HuH-7.5 (cell line): ENCODE results near the gene KCNF1.

Experiments
- DNase-seq: peaks from one replicate; pipeline ENCODE4 v3.0.0; 2011; ENCODE audit warnings: low spot score

The KCNF1 gene

DNA sequence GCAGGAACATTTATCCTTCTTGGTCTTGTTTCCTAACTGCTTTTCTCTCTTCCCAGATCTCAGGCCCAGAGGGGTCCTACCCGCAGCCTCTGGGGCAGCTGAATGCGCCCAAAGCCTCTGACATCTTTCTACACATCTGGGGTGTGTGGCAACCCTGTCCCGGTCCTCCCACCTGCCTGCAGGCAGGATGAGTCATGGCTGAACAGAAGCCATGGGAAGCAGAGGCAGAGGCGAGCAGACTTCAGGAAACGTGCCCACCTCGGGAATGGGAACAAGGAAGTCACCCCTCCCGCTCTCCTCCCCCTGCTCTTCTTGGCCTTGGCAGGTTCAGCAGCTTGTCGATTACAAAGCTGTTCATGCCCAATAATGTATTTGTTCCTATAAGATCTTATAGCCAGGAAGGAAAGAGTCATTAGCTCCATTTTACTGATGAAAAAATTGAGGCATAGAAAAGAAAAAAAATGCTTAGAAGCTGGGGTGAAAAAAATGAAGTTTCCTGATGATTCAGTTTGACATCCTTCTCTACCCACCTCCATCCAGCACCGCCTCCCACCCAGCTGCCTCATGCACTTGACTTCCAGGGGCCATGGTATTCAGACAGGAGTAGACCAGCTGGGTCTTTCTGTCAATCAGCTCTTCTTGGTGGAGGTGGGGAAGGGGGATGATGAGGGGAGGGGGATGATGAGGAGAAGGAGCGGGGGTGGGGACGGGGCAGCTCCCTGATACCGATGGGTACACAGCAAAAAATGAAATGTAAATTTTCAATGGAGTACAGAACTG lies 10.4 kb upstream of the KCNF1 start:
- DNase-seq: no peak

DNA sequence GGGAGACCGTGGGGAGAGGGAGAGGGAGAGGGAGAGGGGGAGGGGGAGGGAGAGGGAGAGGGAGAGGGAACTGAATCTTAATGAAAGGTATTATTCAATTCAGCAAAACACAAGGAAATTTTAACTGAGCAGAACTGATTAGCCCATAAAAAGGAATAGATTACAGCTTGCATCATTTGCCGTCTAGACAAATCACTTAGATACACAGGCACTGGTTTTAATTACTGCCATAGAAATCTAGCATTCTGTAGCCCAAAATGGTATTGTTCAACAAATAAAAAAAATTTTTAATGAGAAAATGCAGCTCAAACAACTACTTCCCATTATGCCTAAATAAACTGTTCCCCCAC lies 7.9 kb upstream of the KCNF1 start:
- DNase-seq: no peak

DNA sequence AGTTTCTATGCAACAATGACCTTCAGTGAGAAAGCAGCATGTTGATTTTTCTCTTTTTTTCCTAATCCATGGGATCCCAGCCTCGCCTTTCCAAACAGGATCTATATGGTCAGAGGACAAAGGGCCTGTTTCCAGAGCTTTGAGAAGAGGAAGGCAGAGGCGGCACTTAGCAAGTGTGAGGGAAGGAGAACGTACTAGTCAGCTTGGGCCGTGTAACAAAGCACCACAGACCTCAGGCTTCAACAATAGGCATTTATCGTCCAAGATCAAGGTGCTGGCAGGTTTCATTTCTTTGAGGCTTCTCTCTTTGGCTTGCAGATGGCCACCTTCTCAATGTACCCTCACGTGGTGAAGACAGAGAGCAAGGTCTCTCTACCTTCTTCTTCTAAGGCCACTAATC lies 7.3 kb upstream of the KCNF1 start:
- DNase-seq: no peak

DNA sequence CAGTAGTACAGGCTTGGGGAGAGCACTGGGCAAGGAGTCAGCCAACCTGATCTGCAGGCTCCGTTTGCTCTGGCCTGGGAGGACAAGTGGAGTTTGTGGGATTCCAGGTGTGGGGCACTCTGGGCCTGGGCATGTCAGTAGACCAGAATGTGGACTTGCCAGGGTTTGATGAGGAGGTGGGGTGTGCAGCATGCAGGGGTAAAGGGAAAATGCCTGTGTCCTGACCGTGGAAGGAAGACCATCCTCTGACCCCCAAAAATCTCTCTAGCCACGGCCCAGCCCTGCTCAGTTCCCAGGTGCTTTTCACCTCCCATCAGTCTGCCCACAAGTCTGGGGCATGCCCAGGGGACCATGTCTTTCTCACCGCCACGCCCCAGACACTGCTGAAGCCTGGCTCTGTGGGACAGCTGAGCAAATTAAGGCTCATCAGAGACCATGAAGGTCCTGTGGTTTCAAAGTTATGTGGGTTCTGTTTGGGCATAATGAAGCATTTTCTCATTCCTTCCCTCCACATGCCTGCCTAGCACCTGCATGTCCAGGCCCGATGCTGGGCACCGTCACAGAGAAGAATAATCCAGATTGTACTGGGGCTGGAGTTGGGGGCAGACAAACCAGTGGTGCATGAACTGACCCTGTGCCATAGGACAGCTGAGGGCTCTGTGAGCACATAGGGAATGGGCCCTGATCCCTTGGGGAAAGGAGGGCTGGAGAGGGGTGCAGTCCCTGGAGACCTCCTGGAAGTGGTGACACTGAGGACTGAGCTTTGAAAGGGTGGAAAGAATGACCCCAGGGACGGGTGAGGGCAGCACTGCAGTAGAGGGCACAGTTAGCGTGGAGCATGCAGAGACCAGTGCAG lies 6.5 kb upstream of the KCNF1 start:
- no peak for DNase-seq

DNA sequence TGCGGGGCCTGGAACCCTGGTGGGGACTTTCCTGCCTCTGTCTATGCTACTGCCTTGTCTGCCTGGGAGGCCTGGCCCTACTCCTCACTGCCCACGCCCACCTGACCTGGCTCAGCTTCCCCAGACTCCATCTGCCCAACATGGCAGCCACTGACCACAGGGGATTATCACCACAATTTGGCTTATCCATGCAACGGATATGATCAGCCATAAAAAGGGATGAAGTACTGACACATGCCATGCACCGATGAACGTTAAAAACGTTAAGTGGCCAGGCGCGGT lies 5.9 kb upstream of the KCNF1 start:
- DNase-seq: no peak

DNA sequence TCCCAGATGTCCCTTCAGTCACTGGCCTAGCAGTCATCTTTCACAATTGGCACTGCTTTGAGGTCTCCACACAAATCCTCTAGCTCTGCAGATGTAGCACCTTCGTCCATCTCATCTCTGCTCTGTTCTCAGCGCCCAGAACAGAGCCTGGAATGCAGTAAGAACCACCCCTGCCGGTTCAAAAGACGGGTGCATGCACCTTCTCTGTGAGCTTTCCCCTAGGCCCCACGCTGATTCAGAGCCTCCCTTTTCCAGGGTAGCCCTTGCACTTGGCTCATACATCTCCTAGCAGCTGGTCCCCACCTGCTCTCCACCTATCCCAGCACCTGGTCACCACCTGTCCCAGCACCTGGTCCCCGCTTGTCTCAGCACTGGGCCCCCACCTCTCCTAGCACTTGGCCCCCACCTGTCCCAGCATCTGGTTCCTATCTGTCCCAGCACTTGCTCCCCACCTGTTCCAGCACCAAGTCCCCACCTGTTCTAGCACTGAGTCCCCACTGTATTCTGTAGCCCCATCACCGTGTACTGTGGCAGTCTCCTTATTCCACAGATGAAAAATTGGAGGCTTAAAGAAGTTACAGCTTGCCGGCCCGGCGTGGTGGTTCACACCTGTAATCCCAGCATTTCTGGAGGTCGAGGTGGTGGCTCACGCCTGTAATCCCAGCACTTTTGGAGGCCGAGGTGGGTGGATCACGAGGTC lies 4.7 kb upstream of the KCNF1 start:
- DNase-seq: no peak

DNA sequence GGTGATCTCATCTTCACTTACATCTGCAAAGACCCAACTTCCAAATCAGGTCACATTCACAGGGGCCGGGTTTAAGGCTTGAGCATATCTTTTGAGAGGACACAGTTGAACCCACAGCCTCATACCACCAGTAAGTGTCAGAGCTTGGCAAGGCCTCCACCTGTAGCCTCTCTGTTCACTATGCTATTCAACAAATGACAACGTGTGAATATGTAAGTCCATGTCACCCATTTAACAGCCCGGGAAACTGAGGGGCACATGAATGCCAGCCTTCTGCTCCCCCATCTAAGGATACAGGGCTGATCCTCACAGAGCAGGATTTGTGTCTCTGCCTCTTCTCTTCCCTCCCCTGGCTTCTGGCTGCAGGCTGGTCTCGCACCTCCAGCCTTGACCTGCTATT lies 3.5 kb upstream of the KCNF1 start:
- no peak for DNase-seq

DNA sequence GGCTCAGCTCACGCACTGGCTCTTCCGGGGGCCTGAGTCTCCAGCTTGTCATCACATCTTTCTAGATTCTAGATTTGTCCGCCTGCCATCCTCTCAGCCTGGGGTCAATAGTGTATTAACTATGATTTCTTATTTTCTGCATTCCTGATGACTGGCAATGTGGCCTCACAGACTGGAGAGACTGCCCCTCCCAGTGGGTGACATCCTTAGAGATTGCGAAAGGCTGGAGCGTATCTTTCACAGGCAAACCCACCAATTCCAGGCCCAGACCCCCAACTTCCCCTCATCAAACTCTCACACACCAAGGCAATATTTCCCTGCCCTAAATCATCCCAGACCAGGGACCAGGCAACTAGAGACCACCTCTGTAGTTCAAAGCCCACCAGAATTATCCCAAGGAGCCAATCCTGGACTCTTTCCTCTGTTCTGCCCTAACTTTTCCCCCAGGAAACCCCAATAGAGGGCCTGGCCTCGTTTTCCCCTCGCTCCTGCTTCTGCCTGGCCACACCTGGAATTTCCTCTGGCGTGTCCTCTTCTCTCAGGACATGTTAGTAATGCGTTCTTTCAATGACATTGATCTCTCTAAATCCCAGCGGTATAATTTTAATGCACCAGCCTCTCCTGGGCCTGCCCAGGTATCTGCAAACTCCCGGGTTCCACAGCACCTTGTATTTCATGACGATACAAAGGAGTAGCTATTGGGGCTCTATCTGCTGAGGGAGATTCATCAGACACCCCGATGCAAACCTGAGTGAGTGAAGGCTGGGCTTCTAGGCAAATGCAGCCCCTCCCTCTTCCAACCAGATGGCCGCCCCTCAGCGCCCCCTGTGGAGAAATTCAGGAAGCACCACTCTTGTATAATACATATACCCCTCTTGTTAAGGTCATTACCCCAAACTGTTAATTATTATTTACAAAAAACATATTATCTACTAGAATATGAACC lies 2.4 kb upstream of the KCNF1 start:
- DNase-seq: no peak

DNA sequence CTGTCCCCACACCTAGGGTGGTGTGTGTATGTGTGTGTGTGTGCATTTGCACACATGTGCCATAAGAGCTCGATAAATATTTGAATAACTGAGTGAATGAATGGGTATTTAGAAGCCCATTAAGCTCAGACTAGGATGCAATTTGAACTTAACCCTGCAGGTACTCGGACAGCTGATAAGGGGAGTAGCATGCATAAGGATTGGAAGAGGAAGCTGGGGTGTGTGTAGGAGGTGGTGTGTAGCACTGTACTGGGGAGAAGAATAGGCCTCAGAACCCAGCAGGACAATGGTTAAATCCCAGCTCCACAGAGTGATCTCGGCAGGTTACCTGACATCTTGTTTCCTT lies 1.8 kb upstream of the KCNF1 start:
- DNase-seq: no peak

DNA sequence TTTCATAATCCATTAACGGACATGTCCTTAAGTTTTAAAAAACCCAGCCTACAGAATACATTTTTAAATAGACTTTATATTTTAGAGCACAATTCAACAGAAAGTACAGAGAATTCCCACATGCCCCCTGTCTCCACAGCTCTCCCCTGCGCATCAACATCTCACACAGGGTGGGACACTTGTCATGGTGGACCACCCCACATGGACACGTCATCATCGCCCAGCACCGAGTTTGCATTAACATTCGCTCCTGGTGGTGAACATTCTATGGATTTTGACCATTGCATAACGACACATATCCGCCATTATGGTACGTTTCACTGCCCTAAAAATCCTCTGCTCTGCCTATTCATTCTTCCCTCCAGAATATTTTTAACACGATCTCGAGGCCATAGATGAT lies 1.1 kb upstream of the KCNF1 start:
- no peak for DNase-seq

DNA sequence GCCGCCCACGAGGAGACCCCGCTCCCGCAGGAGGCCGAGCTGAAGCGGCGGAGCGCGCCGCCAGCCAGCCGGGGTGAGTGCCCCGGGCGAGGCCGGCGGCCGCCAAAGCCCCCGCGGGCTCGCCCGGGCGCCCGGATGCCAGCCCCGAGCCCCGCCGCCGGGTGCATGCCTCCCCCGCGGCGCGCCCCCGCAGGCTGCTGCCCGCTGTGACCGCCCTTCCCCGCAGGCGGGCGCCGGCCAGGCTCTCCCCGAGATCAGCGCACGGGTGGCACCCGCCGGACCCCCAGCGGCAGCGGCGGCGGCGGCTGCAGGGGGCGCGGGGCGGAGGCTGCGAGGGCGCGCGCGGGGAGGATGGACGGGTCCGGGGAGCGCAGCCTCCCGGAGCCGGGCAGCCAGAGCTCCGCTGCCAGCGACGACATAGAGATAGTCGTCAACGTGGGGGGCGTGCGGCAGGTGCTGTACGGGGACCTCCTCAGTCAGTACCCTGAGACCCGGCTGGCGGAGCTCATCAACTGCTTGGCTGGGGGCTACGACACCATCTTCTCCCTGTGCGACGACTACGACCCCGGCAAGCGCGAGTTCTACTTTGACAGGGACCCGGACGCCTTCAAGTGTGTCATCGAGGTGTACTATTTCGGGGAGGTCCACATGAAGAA lies 470 bp downstream of the KCNF1 start:
- no peak for DNase-seq

DNA sequence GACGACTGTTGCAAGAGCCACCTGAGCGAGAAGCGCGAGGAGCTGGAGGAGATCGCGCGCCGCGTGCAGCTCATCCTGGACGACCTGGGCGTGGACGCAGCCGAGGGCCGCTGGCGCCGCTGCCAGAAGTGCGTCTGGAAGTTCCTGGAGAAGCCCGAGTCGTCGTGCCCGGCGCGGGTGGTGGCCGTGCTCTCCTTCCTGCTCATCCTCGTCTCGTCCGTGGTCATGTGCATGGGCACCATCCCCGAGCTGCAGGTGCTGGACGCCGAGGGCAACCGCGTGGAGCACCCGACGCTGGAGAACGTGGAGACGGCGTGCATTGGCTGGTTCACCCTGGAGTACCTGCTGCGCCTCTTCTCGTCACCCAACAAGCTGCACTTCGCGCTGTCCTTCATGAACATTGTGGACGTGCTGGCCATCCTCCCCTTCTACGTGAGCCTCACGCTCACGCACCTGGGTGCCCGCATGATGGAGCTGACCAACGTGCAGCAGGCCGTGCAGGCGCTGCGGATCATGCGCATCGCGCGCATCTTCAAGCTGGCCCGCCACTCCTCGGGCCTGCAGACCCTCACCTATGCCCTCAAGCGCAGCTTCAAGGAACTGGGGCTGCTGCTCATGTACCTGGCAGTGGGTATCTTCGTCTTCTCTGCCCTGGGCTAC lies 1.2 kb downstream of the KCNF1 start:
- DNase-seq: no peak

DNA sequence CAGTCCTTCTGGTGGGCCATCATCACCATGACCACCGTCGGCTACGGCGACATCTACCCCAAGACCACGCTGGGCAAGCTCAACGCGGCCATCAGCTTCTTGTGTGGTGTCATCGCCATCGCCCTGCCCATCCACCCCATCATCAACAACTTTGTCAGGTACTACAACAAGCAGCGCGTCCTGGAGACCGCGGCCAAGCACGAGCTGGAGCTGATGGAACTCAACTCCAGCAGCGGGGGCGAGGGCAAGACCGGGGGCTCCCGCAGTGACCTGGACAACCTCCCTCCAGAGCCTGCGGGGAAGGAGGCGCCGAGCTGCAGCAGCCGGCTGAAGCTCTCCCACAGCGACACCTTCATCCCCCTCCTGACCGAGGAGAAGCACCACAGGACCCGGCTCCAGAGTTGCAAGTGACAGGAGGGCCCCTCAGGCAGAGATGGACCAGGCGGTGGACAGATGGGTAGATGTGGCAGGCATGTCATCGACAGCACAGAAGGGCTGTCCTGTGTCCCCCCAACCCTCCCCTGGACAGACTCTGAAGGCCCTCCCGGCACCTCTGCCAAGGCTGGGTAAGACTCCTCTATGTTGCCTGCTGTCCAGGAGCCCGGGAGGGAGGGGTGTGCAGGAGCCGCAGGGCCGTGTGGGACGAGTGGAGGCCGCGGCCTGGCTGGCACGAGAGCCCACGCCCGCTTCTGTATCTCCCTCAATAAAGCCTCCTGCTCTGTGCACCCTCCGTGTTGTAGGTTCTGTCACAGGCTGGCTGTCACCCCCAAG lies 2.0 kb downstream of the KCNF1 start:
- DNase-seq: no peak

DNA sequence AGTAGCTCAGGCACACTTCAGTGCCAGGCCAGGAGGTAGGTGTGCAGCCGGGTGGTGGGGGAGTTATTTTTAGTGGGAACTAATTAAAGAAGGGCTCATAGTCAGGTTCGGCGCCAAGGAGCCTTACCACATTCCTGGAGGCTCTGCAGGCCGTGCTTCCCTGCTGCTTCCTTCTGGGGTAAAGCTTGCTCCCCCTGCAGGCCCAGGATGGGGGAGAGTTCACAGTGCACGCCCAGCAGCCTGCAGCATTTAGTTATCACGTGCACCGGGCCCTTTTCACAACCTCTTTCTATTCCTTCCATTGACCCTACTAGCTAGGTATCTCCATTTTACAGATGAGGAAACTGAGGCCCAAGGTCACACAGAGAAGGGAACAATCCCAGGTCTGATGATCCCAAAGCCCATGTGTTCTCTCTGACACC lies 2.5 kb downstream of the KCNF1 start:
- no peak for DNase-seq

DNA sequence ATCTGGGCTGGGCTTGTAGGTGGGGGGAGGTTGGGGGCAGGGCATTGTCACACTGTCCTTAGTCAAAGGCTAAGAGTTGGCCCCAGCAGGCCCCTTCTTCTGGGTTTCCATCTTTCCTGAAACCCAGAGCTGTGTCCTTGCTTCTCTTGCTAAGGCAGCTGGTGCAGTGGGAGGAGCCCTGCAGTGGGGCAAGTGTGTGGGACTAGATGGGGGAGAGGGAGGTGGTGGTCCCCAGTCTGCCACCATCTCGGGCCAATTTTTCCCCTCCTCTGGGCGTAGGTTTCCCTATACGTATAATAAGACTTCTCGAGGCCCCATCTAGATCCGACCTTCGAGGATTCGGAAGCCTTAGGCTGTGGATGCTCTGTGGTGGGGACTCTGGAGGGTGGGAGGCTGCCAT lies 3.5 kb downstream of the KCNF1 start:
- DNase-seq: no peak

DNA sequence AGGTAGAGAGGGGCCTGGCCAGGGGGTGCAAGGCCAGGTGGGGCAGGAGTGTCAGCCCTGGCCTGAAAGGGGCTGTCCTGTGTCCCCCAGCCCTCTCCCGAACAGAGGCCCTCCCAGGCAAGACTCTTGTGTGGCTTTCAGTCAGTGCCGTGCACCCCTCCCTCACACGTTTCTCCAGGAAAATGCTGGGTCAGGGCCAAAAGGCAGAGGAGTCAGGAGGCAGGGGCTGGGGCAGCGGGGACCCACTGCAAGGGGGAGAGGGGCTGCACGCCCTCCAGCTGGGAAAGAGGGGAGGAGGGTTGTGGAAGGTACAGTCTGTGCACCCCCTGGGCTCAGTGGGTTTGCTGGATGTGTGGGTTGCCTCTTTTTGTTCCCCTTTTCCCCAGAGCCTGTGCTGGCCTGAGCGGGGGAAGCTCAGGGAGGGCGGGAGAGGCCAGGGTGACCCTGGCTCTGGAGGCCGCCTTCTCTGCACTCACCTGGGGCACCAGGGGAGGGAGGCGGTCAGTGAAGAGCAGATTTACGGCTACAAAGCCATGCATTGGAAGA lies 4.1 kb downstream of the KCNF1 start:
- no peak for DNase-seq

DNA sequence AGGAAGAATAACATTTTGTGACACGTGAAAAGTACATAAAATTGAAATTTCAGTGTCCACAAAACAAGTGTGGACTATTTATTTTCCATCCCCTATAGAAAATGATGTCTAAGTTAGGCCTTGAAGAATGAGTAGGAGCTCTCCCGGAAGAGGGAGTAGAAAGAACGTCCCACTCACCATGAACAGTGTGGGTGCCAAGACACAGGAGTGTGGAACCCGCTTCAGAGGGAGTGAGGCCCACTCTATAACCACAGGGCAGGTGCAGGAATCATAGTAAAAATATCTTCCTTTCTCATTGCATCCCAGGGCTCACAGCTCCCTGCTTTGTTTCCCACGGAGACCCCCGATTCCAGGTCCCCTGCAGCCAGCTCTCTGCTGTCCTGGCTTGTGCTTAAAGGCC lies 5.2 kb downstream of the KCNF1 start:
- no peak for DNase-seq

DNA sequence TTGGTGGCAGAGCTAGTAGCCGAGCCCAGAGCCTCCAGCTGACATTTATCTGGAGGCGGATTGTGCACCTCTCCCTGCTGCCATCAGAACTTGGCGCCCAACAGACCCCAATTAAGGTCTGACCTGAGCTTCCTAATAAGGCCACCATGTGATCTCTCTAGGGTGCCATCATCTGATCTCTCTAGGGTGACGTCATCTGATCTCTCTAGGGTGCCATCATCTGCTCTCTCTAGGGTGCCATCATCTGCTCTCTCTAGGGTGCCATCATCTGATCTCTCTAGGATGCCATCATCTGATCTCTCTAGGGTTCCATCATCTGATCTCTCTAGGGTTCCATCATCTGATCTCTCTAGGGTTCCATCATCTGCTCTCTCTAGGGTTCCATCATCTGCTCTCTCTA lies 6.2 kb downstream of the KCNF1 start:
- no peak for DNase-seq

DNA sequence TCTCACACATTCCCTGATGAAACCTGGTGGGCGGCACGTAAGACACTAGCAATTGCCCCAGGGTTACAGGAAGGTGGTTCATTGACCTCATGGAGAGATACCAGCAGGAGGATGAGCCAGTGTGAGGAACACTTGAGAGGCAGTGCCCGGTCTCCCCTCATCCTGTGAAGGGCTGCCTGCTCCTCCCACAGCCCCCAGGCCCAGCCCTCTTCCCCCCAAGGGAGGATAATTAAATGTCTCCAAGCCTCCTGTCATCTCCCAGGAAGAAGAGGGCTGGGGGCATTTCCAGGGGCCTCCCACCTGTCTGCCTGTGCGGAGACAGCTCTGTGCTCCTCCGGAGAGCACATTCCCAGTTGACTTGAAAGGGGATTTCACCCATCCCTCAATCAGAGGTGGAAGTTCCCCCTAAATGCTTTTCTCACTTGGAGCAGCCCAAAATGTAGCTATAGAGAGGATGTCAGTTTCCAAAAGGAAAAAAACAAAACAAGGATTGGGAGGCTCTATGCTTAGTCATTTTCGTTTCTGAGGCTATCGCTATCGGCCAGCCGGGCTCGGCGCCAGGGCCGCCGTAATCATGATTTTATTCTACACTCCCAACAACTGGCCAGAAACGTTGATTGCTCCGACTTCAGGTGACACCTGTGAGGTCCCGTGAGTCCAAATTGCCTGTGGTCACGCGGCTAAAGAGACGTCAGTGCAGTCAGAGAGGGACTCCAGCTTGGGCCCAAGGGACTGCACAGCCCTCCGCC lies 7.1 kb downstream of the KCNF1 start:
- DNase-seq: no peak
